Adrenal gland (tissue), 12 donors: ENCODE results near the gene GCAT. TPM values are rescaled to one million over a fixed set of nuclear protein-coding genes. Genes with fewer than 3 reads are reported as not detected.

Experiments used
- DNase-seq, 7 donors: peaks; one replicate each; pipeline ENCODE4 v3.0.0-alpha.2; 2019 to 2020
- H3K27ac ChIP-seq, 5 donors: fragments of 200-600 bp; sonication (generic) in 4 of 5; 1 replicate in 3 of 5; 2 replicates in 2 of 5; pipeline versions ENCODE4 v1.5.1 to v1.8.0; 2016 to 2020; ENCODE audit warnings: mild to moderate bottlenecking in 1 of 5
- H3K27me3 ChIP-seq: fragments of 200-600 bp; 2 replicates; pipeline ENCODE4 v1.8.0; 2021
- H3K36me3 ChIP-seq, 2 donors: fragments of 200-600 bp; replicated peaks in 1 of 2; 1 replicate in 1 of 2; 2 replicates in 1 of 2; pipeline versions ENCODE4 v1.5.1 to v1.8.0; 2018 to 2022
- H3K4me1 ChIP-seq, 2 donors: fragments of 200-600 bp; replicated peaks in 1 of 2; 1 replicate in 1 of 2; 2 replicates in 1 of 2; pipeline versions ENCODE4 v1.5.1 to v1.8.0; 2018 to 2021
- H3K4me3 ChIP-seq, 4 donors: fragments of 200-600 bp; sonication (generic) in 3 of 4; one replicate each; pipeline ENCODE4 v1.5.1; 2016 to 2018
- H3K9me3 ChIP-seq, 3 donors: fragments of 200-600 bp; sonication (generic) in 1 of 3; replicated peaks in 1 of 3; 1 replicate in 2 of 3; 2 replicates in 1 of 3; pipeline versions ENCODE4 v1.5.1 to v1.8.0; 2016 to 2021
- POLR2A ChIP-seq, 2 donors: fragments of 450-650 bp; IDR thresholded peaks; one replicate each; pipeline ENCODE4 v1.6.1; 2017; ENCODE audit warnings: antibody characterized with exemption in 2 of 2, mild to moderate bottlenecking in 2 of 2, moderate library complexity in 1 of 2
- WGBS, 4 donors: extraction: QIAGEN DNeasy Blood & Tissue Kit in 2 of 4; methylation state at CpG; one replicate each; pipeline versions ENCODE4 v1.1.5 to v1.1.7; 2013 to 2017; 5-methylcytosine and 5-hydroxymethylcytosine counted together
- intact Hi-C, 2 donors: fragments of 100-400 bp; cut with DNase I; formaldehyde crosslinking; loops; one replicate each; pipeline versions ENCODE4 v1.14.1 to v1.15.0; 2022 to 2023
- polyA plus RNA-seq, 3 donors: library from polyadenylated mRNA; stranded (reverse); fragments of 200-250 nt in 2 of 3; fragments of 350-450 nt in 1 of 3; fragmentation: Illumina TruSeq in 1 of 3; extraction: RNeasy Lipid Tissue Mini Kit (QIAGEN cat#74804) in 1 of 3; gene quantifications; one replicate each; pipeline ENCODE4 v1.2.3, GENCODE V29; 2013 to 2014
- total RNA-seq, 9 donors: library from RNA; depleted of rRNA in 4 of 9; stranded (reverse); fragments of >200 nt in 4 of 9; fragments of 120-200 nt in 1 of 9; fragmentation: NEBNext Ultra II Directional in 1 of 9; extraction: Animal tissue kit (Norgen Biotek cat#: 25700) in 1 of 9; gene quantifications; one replicate each; pipeline versions ENCODE4 v1.1.0 to v1.2.4, GENCODE V29; 2013 to 2023
- TF ChIP-seq, protein P1 (sequence below), 6 experiments: fragments of 450-650 bp in 4 of 6; fragments of 200-600 bp in 2 of 6; sonication (generic) in 1 of 6; IDR thresholded peaks; 1 replicate in 5 of 6; 2 replicates in 1 of 6; pipeline versions ENCODE4 v1.5.1 to v1.8.0; 2016 to 2021; ENCODE audit warnings: antibody characterized with exemption in 6 of 6, mild to moderate bottlenecking in 2 of 6, moderate library complexity in 1 of 6
- donor health status: healthy with polysubstance abuse.
- donor health status: Bipolar disorder and iron deficiency.
- donor health status: DM: yes; HTN: yes; CAD: no.
- donor health status: DM: no; HTN: no; CAD: no.
- donor health status: DM: no; HTN: no; CAD: no.
- donor health status: DM: yes; HTN: yes; CAD: no.

GCAT gene
- total and polyA plus RNA-seq, 12 donors = 18.2 to 87.9 (median 33.3) TPM

DNA sequence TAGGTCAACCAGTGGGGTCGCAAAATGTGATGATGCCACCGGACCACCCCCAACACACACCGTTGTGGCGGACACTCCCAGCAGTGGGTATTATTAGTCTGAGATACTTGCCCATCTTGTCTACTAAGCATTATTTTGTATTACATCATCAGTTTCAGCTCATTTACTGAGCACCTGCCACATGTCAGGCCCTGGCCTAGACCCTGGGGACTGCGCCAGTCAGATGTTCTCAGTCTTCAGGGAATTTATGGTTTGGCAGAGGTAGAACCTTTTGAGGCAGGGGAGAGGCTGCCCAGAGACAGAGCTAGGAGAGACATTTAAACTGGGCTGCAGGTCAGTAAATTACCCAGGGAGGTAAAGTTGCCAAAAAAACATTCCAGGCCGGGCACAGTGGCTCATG lies 43.1 kb upstream of the GCAT start:
- H3K4me1 ChIP-seq = peaks cover 6 to 10% of the 10 kb centered on the region in 2 donors
- H3K27me3 ChIP-seq = no peaks in the 10 kb centered on the region
- H3K27ac ChIP-seq = peak overlapping the region in 1 of 5 donors; percentile 31
- no peaks in the 10 kb centered on the region for H3K9me3 ChIP-seq
- 73 to 86% (median 76%) methylated on average over 5 to 6 of the region's 6 CpGs for WGBS, 4 donors
- no peak for DNase-seq
- no peak overlapping the region for H3K4me3 ChIP-seq
- intact Hi-C loops = no loop called here
- peaks cover 0 to 62% of the 10 kb centered on the region in 2 donors for H3K36me3 ChIP-seq
- TF ChIP-seq, protein P1, sequence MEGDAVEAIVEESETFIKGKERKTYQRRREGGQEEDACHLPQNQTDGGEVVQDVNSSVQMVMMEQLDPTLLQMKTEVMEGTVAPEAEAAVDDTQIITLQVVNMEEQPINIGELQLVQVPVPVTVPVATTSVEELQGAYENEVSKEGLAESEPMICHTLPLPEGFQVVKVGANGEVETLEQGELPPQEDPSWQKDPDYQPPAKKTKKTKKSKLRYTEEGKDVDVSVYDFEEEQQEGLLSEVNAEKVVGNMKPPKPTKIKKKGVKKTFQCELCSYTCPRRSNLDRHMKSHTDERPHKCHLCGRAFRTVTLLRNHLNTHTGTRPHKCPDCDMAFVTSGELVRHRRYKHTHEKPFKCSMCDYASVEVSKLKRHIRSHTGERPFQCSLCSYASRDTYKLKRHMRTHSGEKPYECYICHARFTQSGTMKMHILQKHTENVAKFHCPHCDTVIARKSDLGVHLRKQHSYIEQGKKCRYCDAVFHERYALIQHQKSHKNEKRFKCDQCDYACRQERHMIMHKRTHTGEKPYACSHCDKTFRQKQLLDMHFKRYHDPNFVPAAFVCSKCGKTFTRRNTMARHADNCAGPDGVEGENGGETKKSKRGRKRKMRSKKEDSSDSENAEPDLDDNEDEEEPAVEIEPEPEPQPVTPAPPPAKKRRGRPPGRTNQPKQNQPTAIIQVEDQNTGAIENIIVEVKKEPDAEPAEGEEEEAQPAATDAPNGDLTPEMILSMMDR (IDR thresholded peaks at IDR 0.05) = no peak
- TF ChIP-seq POLR2A (IDR thresholded peaks at IDR 0.05) = no peak

DNA sequence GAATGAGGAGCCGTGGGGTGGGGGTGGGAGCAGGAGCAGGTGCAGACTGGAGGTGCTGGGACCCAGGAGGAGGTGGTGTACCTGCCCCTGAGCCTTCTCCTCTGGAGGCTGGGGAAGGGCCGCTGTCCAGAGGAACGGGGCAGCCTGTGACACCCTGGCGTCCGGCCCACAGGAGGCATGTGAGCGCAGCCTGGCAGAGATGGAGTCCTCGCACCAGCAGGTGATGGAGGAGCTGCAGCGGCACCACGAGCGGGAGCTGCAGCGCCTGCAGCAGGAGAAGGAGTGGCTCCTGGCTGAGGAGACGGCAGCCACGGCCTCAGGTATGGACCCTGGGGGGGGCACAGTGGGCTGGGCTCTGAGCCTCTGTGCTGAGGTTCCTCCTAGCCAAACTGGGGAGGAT lies 42.2 kb upstream of the GCAT start:
- Histone ChIP-seq H3K27me3 (no peaks in the 10 kb centered on the region), H3K4me3 (no peak overlapping the region), H3K9me3 (no peaks in the 10 kb centered on the region), H3K4me1 (peaks cover 6 to 10% of the 10 kb centered on the region in 2 donors), H3K27ac (no peak overlapping the region), H3K36me3 (peaks cover 0 to 60% of the 10 kb centered on the region in 2 donors)
- TF ChIP-seq, protein P1 (IDR thresholded peaks at IDR 0.05) = no peak
- no peak for TF ChIP-seq POLR2A (IDR thresholded peaks at IDR 0.05)
- intact Hi-C loops = no loop called here
- 88 to 94% (median 93%) methylated on average over 4 to 13 of the region's 13 CpGs for WGBS, 4 donors
- DNase-seq = no peak

DNA sequence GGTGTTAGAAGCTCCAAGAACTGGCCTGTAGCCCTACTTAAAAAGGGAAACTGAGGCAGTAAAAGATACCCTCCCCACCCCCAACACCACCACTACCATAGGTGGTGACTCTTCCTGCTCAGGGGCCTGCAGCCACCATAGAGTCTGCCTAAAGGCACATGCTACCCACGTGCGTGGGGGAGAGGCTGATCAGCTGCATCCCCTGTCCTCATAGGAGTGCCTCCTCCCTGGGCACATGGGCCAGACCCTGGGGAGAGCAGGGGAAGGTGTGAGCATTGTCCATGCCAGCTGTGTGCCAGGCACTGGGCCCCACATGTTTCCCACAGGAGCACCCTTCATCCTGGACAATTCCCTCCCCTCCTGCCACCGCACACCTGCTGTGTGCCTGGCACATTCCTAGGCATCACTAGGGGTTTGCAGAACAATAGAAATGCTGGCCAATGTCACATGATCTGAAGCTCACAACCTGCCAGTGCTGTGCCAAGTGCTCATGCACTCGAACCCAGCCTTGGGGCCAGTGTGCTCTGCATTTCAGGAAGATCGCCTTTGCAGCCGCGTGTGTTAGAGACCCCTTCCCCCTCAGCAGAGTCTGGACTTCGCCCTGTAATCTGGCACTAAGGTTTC lies 41.7 kb upstream of the GCAT start:
- H3K9me3 ChIP-seq = no peaks in the 10 kb centered on the region
- H3K4me3 ChIP-seq = no peak overlapping the region
- intact Hi-C loops = no loop called here
- H3K36me3 ChIP-seq = peaks cover 0 to 58% of the 10 kb centered on the region in 2 donors
- H3K27me3 ChIP-seq = no peaks in the 10 kb centered on the region
- 92 to 97% (median 94%) methylated on average over 8 of the region's 8 CpGs for WGBS, 4 donors
- TF ChIP-seq POLR2A (IDR thresholded peaks at IDR 0.05) = no peak
- TF ChIP-seq, protein P1 (IDR thresholded peaks at IDR 0.05) = no peak
- DNase-seq = no peak
- peaks cover 6 to 10% of the 10 kb centered on the region in 2 donors for H3K4me1 ChIP-seq
- H3K27ac ChIP-seq = no peak overlapping the region

DNA sequence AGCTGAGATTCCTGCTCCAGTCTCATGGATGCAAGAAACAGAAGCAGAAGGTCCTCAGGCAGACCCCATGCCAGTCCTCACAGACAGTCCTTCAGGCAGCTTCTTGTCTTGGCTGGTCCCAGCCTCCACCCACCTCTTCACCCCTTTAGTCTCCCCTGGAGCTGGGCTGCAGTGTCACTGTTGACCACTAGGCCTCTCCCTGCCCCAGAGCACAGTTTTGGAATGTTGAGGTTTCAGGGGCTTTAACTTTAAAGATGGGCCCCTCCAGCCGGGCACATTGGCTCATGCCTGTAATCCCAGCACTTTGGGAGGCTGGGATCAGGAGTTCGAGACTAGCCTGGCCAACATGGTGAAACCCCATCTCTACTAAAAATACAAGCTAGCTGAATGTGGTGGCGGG lies 39.5 kb upstream of the GCAT start:
- Histone ChIP-seq H3K4me1 (peaks cover 6 to 10% of the 10 kb centered on the region in 2 donors), H3K9me3 (no peaks in the 10 kb centered on the region), H3K4me3 (no peak overlapping the region), H3K36me3 (peaks cover 0 to 71% of the 10 kb centered on the region in 2 donors), H3K27me3 (no peaks in the 10 kb centered on the region), H3K27ac (no peak overlapping the region)
- DNase-seq = no peak
- intact Hi-C loops = no loop called here
- WGBS, 4 donors = 90 to 99% (median 96%) methylated on average over 2 to 3 of the region's 3 CpGs
- no peak for TF ChIP-seq POLR2A (IDR thresholded peaks at IDR 0.05)
- TF ChIP-seq, protein P1 (IDR thresholded peaks at IDR 0.05) = peak in 2 of 6 experiments; percentile 6 to 12
